Left ventricle myocardium inferior (tissue), 1 donor: ENCODE measurements around the gene ANO3. TPM values are rescaled to one million over a fixed set of nuclear protein-coding genes. Genes with fewer than 3 reads are reported as not detected.

Experiments used
- DNase-seq: peaks from one replicate; pipeline ENCODE4 v3.0.0-alpha.2; 2020
- H3K27ac ChIP-seq: fragments of 200-600 bp; replicated peaks from 2 replicates; pipeline ENCODE4 v1.8.0; 2021
- H3K27me3 ChIP-seq: fragments of 200-600 bp; 2 replicates; pipeline ENCODE4 v1.8.0; 2021; ENCODE audit warnings: low read depth
- H3K36me3 ChIP-seq: fragments of 200-600 bp; 2 replicates; pipeline ENCODE4 v1.8.0; 2021
- H3K4me1 ChIP-seq: fragments of 200-600 bp; 2 replicates; pipeline ENCODE4 v1.8.0; 2021
- H3K4me3 ChIP-seq: fragments of 200-600 bp; 2 replicates; pipeline ENCODE4 v1.8.0; 2021; ENCODE audit warnings: mild to moderate bottlenecking, moderate library complexity
- H3K9me3 ChIP-seq: fragments of 200-600 bp; replicated peaks from 2 replicates; pipeline ENCODE4 v1.8.0; 2021
- CTCF ChIP-seq: fragments of 200-600 bp; IDR thresholded peaks from 2 replicates; pipeline ENCODE4 v1.8.0; 2021; ENCODE audit warnings: antibody characterized with exemption, mild to moderate bottlenecking, borderline replicate concordance
- intact Hi-C: fragments of 100-400 bp; cut with micrococcal nuclease; formaldehyde crosslinking; loops from one replicate; pipeline ENCODE4 v1.11.0; 2022
- total RNA-seq: library from RNA; stranded (reverse); fragmentation: NEBNext Ultra II Directional; extraction: Animal tissue kit (Norgen Biotek cat#: 25700); gene quantifications from one replicate; pipeline ENCODE4 v1.2.1, GENCODE V29; 2021
- donor health status: DM: no; HTN: yes; CAD: no; lungs with severe emphysema.

Gene ANO3
- total RNA-seq, 1 donor from 2014 or later: not detected

- Histone ChIP-seq H3K4me1 (no peaks in the 10 kb centered on the region), H3K27me3 (no peaks in the 10 kb centered on the region), H3K9me3 (no peaks in the 10 kb centered on the region), H3K4me3 (no peak overlapping the region), H3K27ac (no peak overlapping the region), H3K36me3 (no peaks in the 10 kb centered on the region)
- no peak for TF ChIP-seq CTCF
- intact Hi-C loops: no loop called here
- DNase-seq: no peak
Measured at GRCh38 chr11:26655287-26655686, 323.4 kb downstream of the ANO3 start.

GRCh38 chr11:26662916-26663315, 331.0 kb downstream of the ANO3 start:
- Histone ChIP-seq H3K4me3 (no peak overlapping the region), H3K4me1 (no peaks in the 10 kb centered on the region), H3K9me3 (no peaks in the 10 kb centered on the region), H3K27ac (no peak overlapping the region), H3K36me3 (no peaks in the 10 kb centered on the region), H3K27me3 (no peaks in the 10 kb centered on the region)
- DNase-seq: no peak
- intact Hi-C loops: no loop called here
- TF ChIP-seq CTCF: no peak

GRCh38 chr11:26665036-26665435, 333.1 kb downstream of the ANO3 start:
- no peak overlapping the region for H3K27ac ChIP-seq
- no peaks in the 10 kb centered on the region for H3K9me3 ChIP-seq
- no peaks in the 10 kb centered on the region for H3K27me3 ChIP-seq
- DNase-seq: no peak
- no peak for TF ChIP-seq CTCF
- H3K36me3 ChIP-seq: no peaks in the 10 kb centered on the region
- no peaks in the 10 kb centered on the region for H3K4me1 ChIP-seq
- no peak overlapping the region for H3K4me3 ChIP-seq
- intact Hi-C loops: no loop called here

- TF ChIP-seq CTCF: no peak
- Histone ChIP-seq H3K4me3 (no peak overlapping the region), H3K27ac (no peak overlapping the region), H3K9me3 (no peaks in the 10 kb centered on the region), H3K4me1 (no peaks in the 10 kb centered on the region), H3K27me3 (no peaks in the 10 kb centered on the region), H3K36me3 (no peaks in the 10 kb centered on the region)
- intact Hi-C loops: no loop called here
- DNase-seq: no peak
Measured at GRCh38 chr11:26665946-26666345, 334.0 kb downstream of the ANO3 start.

- no peaks in the 10 kb centered on the region for H3K27me3 ChIP-seq
- no peak for DNase-seq
- no peak for TF ChIP-seq CTCF
- no peaks in the 10 kb centered on the region for H3K9me3 ChIP-seq
- no peak overlapping the region for H3K4me3 ChIP-seq
- H3K27ac ChIP-seq: no peak overlapping the region
- no peaks in the 10 kb centered on the region for H3K36me3 ChIP-seq
- intact Hi-C loops: no loop called here
- no peaks in the 10 kb centered on the region for H3K4me1 ChIP-seq
Measured at GRCh38 chr11:26675233-26675928, 343.5 kb downstream of the ANO3 start.

- Histone ChIP-seq H3K36me3 (no peaks in the 10 kb centered on the region), H3K27ac (no peak overlapping the region), H3K4me1 (no peaks in the 10 kb centered on the region), H3K27me3 (no peaks in the 10 kb centered on the region), H3K4me3 (no peak overlapping the region), H3K9me3 (no peaks in the 10 kb centered on the region)
- intact Hi-C loops: no loop called here
- no peak for DNase-seq
- TF ChIP-seq CTCF: no peak
Measured at GRCh38 chr11:26676641-26677040, 344.7 kb downstream of the ANO3 start.
